Left lung (tissue), 10 donors: Measurements from ENCODE around the gene EIPR1. TPM values are rescaled to one million over a fixed set of nuclear protein-coding genes. Genes with fewer than 3 reads are reported as not detected.
A peak's percentile ranks its signal among the peaks of the same experiment; 100 is the strongest.

Experiments
- ATAC-seq: fragments of 200-7000 bp; cut with Tn5 transposase; one replicate; pipeline ENCODE4 v1.9.1; 2020; ENCODE audit warnings: moderate library complexity
- DNase-seq, 4 donors: peaks; one replicate each; pipeline ENCODE4 v3.0.0-alpha.2; 2013 to 2020
- H3K27ac ChIP-seq, 2 donors: fragments of 200-600 bp; sonication (generic) in 1 of 2; one replicate each; pipeline versions ENCODE4 v1.5.0 to v1.8.0; 2020 to 2021
- H3K27me3 ChIP-seq, 2 donors: fragments of 200-600 bp; sonication (generic) in 1 of 2; one replicate each; pipeline versions ENCODE4 v1.5.0 to v1.8.0; 2020 to 2021
- H3K36me3 ChIP-seq, 2 donors: fragments of 200-600 bp; sonication (generic) in 1 of 2; one replicate each; pipeline versions ENCODE4 v1.5.0 to v1.8.0; 2020 to 2021
- H3K4me1 ChIP-seq, 2 donors: fragments of 200-600 bp; one replicate each; pipeline ENCODE4 v1.8.0; 2021
- H3K4me3 ChIP-seq, 2 donors: fragments of 200-600 bp; sonication (generic) in 1 of 2; one replicate each; pipeline versions ENCODE4 v1.5.0 to v1.8.0; 2020 to 2021; ENCODE audit warnings: mild to moderate bottlenecking in 1 of 2
- H3K9me3 ChIP-seq, 2 donors: fragments of 200-600 bp; sonication (generic) in 1 of 2; one replicate each; pipeline versions ENCODE4 v1.5.0 to v1.8.0; 2020 to 2021
- intact Hi-C, 2 donors: fragments of 100-400 bp; cut with DNase I; formaldehyde crosslinking; loops; one replicate each; pipeline versions ENCODE4 v1.11.2 to v1.14.2; 2022
- polyA plus RNA-seq, 6 donors: library from polyadenylated mRNA; unstranded; fragments of 120-200 nt; gene quantifications; one replicate each; pipeline ENCODE4 v1.2.1, GENCODE V29; 2013; ENCODE audit not compliant: insufficient read length in 6 of 6
- total RNA-seq, 2 donors: library from RNA; stranded (reverse); fragmentation: NEBNext Ultra II Directional; extraction: Animal tissue kit (Norgen Biotek cat#: 25700); gene quantifications; one replicate each; pipeline ENCODE4 v1.2.1, GENCODE V29; 2021
- TF ChIP-seq, protein P1 (sequence below), 2 donors: fragments of 200-600 bp; sonication (generic) in 1 of 2; IDR thresholded peaks; one replicate each; pipeline versions ENCODE4 v1.5.0 to v1.8.0; 2021; ENCODE audit warnings: antibody characterized with exemption in 2 of 2
- donor health status: DM: no; HTN: yes; CAD: no.
- donor health status: DM: no; HTN: no; CAD: no.

Gene EIPR1
- total and polyA plus RNA-seq, 8 donors: 18.1 to 24.4 (median 21.0) TPM

DNA sequence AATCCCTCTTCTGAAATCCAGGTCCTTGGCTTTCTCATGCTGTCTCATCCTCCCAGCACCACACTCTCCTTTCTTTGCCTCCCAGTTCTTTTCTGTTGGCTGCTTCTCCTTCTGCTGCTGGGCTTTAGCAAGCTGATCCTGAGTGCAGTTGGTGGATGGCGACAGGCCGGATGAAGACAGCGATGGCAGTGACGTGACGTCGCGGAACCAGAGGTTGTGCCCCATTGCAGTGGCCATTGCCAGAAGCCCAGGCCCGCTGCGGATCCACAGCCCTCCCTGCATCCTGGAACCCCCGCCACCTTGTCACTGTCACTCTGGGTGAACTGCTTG lies 75.2 kb downstream of the EIPR1 start:
- TF ChIP-seq, protein P1, sequence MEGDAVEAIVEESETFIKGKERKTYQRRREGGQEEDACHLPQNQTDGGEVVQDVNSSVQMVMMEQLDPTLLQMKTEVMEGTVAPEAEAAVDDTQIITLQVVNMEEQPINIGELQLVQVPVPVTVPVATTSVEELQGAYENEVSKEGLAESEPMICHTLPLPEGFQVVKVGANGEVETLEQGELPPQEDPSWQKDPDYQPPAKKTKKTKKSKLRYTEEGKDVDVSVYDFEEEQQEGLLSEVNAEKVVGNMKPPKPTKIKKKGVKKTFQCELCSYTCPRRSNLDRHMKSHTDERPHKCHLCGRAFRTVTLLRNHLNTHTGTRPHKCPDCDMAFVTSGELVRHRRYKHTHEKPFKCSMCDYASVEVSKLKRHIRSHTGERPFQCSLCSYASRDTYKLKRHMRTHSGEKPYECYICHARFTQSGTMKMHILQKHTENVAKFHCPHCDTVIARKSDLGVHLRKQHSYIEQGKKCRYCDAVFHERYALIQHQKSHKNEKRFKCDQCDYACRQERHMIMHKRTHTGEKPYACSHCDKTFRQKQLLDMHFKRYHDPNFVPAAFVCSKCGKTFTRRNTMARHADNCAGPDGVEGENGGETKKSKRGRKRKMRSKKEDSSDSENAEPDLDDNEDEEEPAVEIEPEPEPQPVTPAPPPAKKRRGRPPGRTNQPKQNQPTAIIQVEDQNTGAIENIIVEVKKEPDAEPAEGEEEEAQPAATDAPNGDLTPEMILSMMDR (IDR thresholded peaks at IDR 0.05): no peak
- peaks cover 6 to 12% of the 10 kb centered on the region in 2 donors for H3K4me1 ChIP-seq
- H3K27me3 ChIP-seq: no peaks in the 10 kb centered on the region
- ATAC-seq: no peak
- H3K4me3 ChIP-seq: no peak overlapping the region
- H3K9me3 ChIP-seq: no peaks in the 10 kb centered on the region
- no peak overlapping the region for H3K27ac ChIP-seq
- DNase-seq: peak in 2 of 4 donors; percentile 21 to 69
- intact Hi-C loops: no loop called here
- H3K36me3 ChIP-seq: peaks cover 0 to 9% of the 10 kb centered on the region in 2 donors

DNA sequence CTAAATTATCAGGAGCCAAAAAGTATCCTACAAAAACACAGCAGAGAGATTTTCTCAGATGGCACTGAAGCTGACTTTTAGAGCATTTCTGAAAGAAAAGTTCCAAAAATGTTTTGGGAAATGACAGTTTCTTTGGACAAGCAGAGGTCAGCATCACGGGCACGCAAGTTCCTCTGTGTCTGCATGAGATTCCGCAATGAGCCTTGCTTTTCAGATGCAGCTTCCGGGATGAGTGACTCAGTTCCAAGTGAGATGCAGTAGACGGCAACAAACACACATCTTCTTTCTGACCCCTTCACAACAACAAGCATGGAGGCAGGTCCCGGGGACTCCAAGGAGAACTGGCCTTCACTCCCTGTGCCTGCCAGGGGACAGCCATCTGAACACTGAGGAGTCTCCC lies 76.6 kb downstream of the EIPR1 start:
- Histone ChIP-seq H3K27ac (no peak overlapping the region), H3K9me3 (no peaks in the 10 kb centered on the region), H3K27me3 (no peaks in the 10 kb centered on the region), H3K4me1 (peaks cover 6 to 12% of the 10 kb centered on the region in 2 donors), H3K4me3 (no peak overlapping the region), H3K36me3 (peaks cover 0 to 9% of the 10 kb centered on the region in 2 donors)
- TF ChIP-seq, protein P1 (IDR thresholded peaks at IDR 0.05): no peak
- no peak for DNase-seq
- ATAC-seq: no peak
- intact Hi-C loops: no loop called here

DNA sequence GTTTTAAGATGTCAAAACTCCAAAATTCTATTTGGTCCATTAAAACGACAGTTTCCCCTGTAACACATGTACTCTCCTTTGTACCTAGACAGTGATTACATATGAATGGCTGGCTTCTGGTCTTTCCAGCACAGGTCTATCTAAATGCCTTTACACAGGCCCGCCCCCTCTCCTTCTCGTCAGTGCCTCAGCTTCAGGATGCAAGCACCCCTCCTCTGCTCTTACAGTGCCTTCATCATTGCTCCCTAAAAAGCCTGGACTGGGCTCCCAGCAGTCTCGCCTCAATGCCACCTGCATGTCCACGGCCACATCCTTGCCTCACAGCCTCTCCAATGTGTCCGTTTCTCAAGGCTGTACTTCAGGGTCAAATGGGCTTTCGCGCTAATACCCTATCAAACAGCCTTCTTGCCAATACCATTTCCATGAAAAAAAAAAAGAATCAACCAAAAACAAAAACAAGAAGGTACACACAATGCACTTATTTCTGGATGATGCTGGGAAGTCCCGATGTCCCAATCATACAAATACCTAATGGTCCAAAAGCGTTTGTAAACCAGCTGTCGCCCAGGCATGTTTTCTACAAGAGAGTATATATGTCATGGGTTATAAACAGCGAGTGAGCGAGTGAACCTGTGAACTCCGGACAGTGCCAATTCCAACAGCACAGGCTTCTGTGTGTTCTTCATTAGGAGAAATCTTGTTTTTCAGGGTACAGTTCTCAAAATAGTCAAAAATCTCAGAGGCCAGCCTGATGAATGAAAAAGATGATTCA lies 77.2 kb downstream of the EIPR1 start:
- H3K27me3 ChIP-seq: no peaks in the 10 kb centered on the region
- peak in 2 of 4 donors; percentile 11 to 14 for DNase-seq
- H3K4me1 ChIP-seq: peaks cover 6 to 12% of the 10 kb centered on the region in 2 donors
- H3K36me3 ChIP-seq: peaks cover 0 to 9% of the 10 kb centered on the region in 2 donors
- intact Hi-C loops: no loop called here
- no peak overlapping the region for H3K27ac ChIP-seq
- no peaks in the 10 kb centered on the region for H3K9me3 ChIP-seq
- H3K4me3 ChIP-seq: no peak overlapping the region
- TF ChIP-seq, protein P1 (IDR thresholded peaks at IDR 0.05): no peak
- ATAC-seq: no peak

DNA sequence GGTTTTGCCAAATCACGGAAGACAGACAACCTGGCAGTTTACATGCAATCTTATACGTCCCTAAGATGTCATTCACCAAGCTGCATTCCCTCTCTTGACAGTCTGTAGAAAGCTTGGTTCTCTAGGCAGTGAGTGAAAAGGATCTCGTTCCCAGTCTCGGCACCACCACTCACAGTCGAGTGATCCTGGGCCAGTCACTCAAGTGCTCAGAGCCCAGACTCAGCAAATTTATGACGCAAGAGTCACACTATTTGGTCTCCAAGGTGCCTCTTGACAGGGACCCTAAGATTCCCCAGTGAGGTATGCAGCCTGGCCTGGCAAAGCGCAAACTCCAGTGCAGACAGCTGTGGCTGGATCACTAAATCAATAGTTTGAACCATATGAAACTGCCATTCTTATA lies 77.9 kb downstream of the EIPR1 start:
- peaks cover 6 to 12% of the 10 kb centered on the region in 2 donors for H3K4me1 ChIP-seq
- intact Hi-C loops: no loop called here
- H3K4me3 ChIP-seq: no peak overlapping the region
- H3K36me3 ChIP-seq: peaks cover 0 to 9% of the 10 kb centered on the region in 2 donors
- ATAC-seq: peak; percentile 63
- TF ChIP-seq, protein P1 (IDR thresholded peaks at IDR 0.05): no peak
- no peaks in the 10 kb centered on the region for H3K27me3 ChIP-seq
- H3K27ac ChIP-seq: no peak overlapping the region
- peak in 2 of 4 donors; percentile 17 to 42 for DNase-seq
- H3K9me3 ChIP-seq: no peaks in the 10 kb centered on the region

DNA sequence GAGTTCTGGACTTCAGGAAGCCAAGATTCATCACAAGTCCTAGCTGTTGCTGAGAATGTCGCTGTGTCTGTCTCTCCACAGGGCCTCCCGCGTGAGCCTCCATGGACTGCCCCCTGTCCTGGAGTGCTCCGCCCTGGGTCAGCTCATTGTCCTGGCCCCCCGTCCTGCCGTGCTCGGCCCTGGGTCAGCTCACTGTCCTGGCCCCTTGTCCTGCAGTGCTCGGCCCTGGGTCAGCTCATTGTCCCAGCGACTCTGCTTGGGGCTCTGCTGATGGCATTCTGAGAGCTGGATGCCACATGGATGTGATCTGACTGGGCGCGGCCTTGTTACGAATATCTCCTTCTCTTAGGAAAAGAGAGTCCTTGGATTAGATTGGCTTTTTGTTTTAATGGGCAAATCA lies 78.5 kb downstream of the EIPR1 start:
- ATAC-seq (no peak), DNase-seq (peak in 2 of 4 donors; percentile 11 to 37)
- Histone ChIP-seq H3K36me3 (peaks cover 0 to 9% of the 10 kb centered on the region in 2 donors), H3K4me1 (peaks cover 6 to 12% of the 10 kb centered on the region in 2 donors), H3K4me3 (no peak overlapping the region), H3K9me3 (no peaks in the 10 kb centered on the region), H3K27me3 (no peaks in the 10 kb centered on the region), H3K27ac (no peak overlapping the region)
- TF ChIP-seq, protein P1 (IDR thresholded peaks at IDR 0.05): no peak
- intact Hi-C loops: no loop called here
